ENCODE measurements around the gene ATP9A.

GRCh38 chr20:51767867-51768758, at the start of gene ATP9A:
- TF ChIP-seq CTCF (IDR thresholded peaks at IDR 0.05) (no peak), POLR2A (IDR thresholded peaks at IDR 0.05) (no peak)

Data from tibial nerve (tissue), 3 donors.